GM21529 (cell line): ENCODE measurements around the gene CFD.
"Not testable (repeated sequence)": the region's sequence is repeated elsewhere in the genome, so short reads cannot be mapped to it uniquely, and the experiment has no call there.

Experiments used
- ATAC-seq: cut with Tn5 transposase; IDR thresholded peaks from one replicate; pipeline ENCODE4 v1.9.1; 2021; ENCODE audit not compliant: unreplicated experiment

The CFD gene

GRCh38 chr19:858868-859843 lies at the start of gene CFD:
TSS of gene CFD (plus strand) at chr19:859664. CDS start at chr19:859690, 26 bp downstream.
- no peak for ATAC-seq

- ATAC-seq = no peak
Observed at GRCh38 chr19:810077-810855, 49.2 kb upstream of the CFD start.

- ATAC-seq = no peak
Observed at GRCh38 chr19:810883-811489, 48.5 kb upstream of the CFD start.

GRCh38 chr19:811506-812048 lies 47.9 kb upstream of the CFD start:
- no peak for ATAC-seq

- no peak for ATAC-seq
Observed at GRCh38 chr19:812049-812746, 47.3 kb upstream of the CFD start.

DNA sequence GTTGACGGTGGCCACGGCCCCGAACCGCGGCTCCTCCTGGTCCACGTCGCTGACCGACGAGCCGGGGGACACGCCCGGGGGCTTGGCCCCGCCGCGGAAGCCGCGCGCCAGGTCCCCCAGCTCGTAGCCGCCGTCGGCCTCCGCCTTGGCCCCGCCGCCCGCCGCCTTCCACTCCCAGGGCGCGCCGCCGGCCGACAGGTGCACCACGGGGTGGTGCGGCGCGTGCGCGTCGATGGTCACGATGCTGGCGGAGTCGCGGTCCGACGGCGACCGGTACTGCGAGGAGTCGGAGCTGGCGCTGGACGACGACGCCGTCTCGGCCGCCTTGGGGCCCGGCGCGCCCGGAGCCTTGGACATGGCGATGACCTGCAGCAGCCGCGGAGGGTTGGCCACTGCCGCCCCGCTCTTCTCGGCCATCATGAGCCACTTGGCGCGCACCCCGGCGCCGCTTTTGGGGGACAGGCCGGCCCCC lies 46.7 kb upstream of the CFD start:
- no peak for ATAC-seq

GRCh38 chr19:813219-814151 lies 46.0 kb upstream of the CFD start:
- no peak for ATAC-seq

- ATAC-seq = no peak
Observed at GRCh38 chr19:814152-815078, 45.0 kb upstream of the CFD start.

- no peak for ATAC-seq
Observed at GRCh38 chr19:815079-815774, 44.2 kb upstream of the CFD start.

- ATAC-seq = no peak
Observed at GRCh38 chr19:815775-816499, 43.5 kb upstream of the CFD start.

GRCh38 chr19:816500-816857 lies 43.0 kb upstream of the CFD start:
- no peak for ATAC-seq

DNA sequence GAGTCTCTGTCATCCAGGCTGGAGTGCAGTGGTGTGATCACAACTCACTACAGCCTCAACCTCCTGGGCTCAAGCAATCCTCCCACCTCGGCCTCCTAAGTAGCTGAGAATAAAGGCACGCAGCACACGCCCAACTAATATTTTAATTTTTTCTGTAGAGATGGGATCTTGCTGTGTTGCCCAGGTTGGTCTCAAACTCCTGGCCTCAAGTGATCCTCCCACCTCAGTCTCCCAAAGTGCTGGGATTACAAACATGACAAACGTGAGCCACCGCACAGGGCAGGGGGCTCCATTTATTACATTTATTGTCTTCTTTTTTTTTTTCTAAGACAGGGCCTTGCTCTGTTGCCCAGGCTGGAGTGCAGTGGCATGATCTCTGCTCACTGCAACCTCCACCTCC lies 39.3 kb upstream of the CFD start:
- ATAC-seq = not testable (repeated sequence)

- no peak for ATAC-seq
Observed at GRCh38 chr19:821231-821824, 38.1 kb upstream of the CFD start.

- ATAC-seq = no peak
Observed at GRCh38 chr19:821825-822503, 37.5 kb upstream of the CFD start, which contains the start of gene PLPPR3. TSS of gene PLPPR3 (minus strand) at chr19:821955. CDS start at chr19:821559, 396 bp downstream.

- no peak for ATAC-seq
Observed at GRCh38 chr19:823565-824121, 35.8 kb upstream of the CFD start.

DNA sequence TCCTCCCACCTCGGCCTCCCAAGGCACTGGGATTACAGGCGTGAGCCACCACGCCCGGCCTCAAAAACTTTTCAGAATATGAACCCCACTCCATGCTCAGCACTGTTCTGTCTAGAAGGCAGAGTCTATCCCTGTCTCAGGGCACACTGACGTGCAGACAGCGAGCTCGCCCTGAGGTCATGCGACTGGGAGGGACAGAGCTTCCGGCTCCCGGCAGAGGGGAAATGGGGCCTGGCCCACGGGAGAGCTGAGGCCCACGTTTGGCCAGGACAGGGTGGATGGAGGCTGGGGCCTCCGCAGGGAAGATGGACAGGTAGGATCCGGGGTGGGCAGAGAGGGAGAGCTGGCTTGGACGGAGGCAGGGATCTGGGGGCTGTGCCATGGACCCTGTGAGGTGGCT lies 34.6 kb upstream of the CFD start:
- no peak for ATAC-seq
